K562 (cell line): ENCODE results near the gene VAMP4. TPM values are rescaled to one million over a fixed set of nuclear protein-coding genes. Genes with fewer than 3 reads are reported as not detected.

Experiments used
- ATAC-seq: fragments of 200-7000 bp; cut with Tn5 transposase; 3 replicates; pipeline ENCODE4 v1.9.1; 2020; ENCODE audit warnings: moderate library complexity
- BruUV-seq: library from RNA; stranded (reverse); fragments of 400-500 nt; replicated peaks from 2 replicates; lab custom pipeline; 2021; lab: Mats Ljungman, UMichigan
- CTCF ChIA-PET: fragments of 300-600 bp; formaldehyde crosslinking; extraction: SDS; loops from one replicate; lab custom pipeline; 2021; ENCODE audit warnings: low intra/inter-chr PET ratio; lab: Yijun Ruan, JAX
- POLR2A ChIA-PET: fragments of 300-600, 350-650 bp; sonication (Branson Sonifier 250); formaldehyde crosslinking; extraction: SDS; loops from one replicate; lab custom pipeline; 2021; ENCODE audit warnings: antibody characterized with exemption, inconsistent platforms; lab: Yijun Ruan, JAX
- DNase-seq, 4 experiments: peaks; one replicate each; pipeline versions ENCODE4 v3.0.0 to v3.0.0-alpha.2; 2011 to 2018; ENCODE audit warnings: low spot score in 3 of 4, mixed read lengths in 3 of 4; ENCODE audit errors: extremely low read depth in 1 of 4
- FAIRE-seq: peaks from 2 replicates; lab custom pipeline; 2011; peaks lifted over from hg19 to GRCh38; lab: Jason Lieb, UNC
- H2AFZ ChIP-seq: 2 replicates; pipeline ENCODE4 v1.6.0; 2011; ENCODE audit warnings: low read depth, low read length, control low read depth, inconsistent platforms
- H3K27ac ChIP-seq: fragments of 200-600 bp; 3 replicates; pipeline ENCODE4 v1.8.0; 2011; ENCODE audit warnings: low read depth, mild to moderate bottlenecking, control low read depth, inconsistent platforms, low read length, moderate library complexity, mixed read lengths; ENCODE audit errors: extremely low read depth
- H3K27me3 ChIP-seq, 2 experiments: fragments of 300-600 bp in 1 of 2; 2 replicates in 1 of 2; 3 replicates in 1 of 2; pipeline versions ENCODE4 v1.6.0 to v1.8.0; 2011; ENCODE audit warnings: inconsistent platforms in 2 of 2, low read length in 2 of 2, mild to moderate bottlenecking in 1 of 2, mixed read lengths in 1 of 2, moderate library complexity in 1 of 2; ENCODE audit not compliant: control insufficient read depth in 2 of 2, insufficient read depth in 2 of 2
- H3K36me3 ChIP-seq: fragments of 300-600 bp; 3 replicates; pipeline ENCODE4 v1.8.0; 2011; ENCODE audit warnings: mild to moderate bottlenecking, low read length, inconsistent platforms; ENCODE audit not compliant: control insufficient read depth, insufficient read depth
- H3K4me1 ChIP-seq, 2 experiments: fragments of 200-600 bp in 1 of 2; replicated peaks in 1 of 2; 2 replicates in 1 of 2; 3 replicates in 1 of 2; pipeline versions ENCODE4 v1.5.1 to v1.8.0; 2011; ENCODE audit warnings: inconsistent platforms in 2 of 2, low read length in 2 of 2, mild to moderate bottlenecking in 1 of 2, mixed read lengths in 1 of 2, moderate library complexity in 1 of 2; ENCODE audit not compliant: control insufficient read depth in 2 of 2, insufficient read depth in 2 of 2
- H3K4me2 ChIP-seq: 2 replicates; pipeline ENCODE4 v1.6.1; 2011; ENCODE audit warnings: low read length, control low read depth, inconsistent platforms, mixed read lengths; ENCODE audit not compliant: insufficient read depth
- H3K4me3 ChIP-seq: fragments of 200-600 bp; sonication (generic), shearing (Covaris generic); 2 replicates; pipeline ENCODE4 v1.5.1; 2016; ENCODE audit warnings: control low read depth, inconsistent platforms
- H3K79me2 ChIP-seq: fragments of 200-600 bp; 3 replicates; pipeline ENCODE4 v1.8.0; 2011; ENCODE audit warnings: low read length, inconsistent platforms; ENCODE audit not compliant: control insufficient read depth, insufficient read depth
- H3K9ac ChIP-seq, 2 experiments: 2 replicates each; pipeline versions ENCODE4 v1.6.0 to v1.6.1; 2011; ENCODE audit warnings: low read depth in 2 of 2, low read length in 2 of 2, control low read depth in 1 of 2, inconsistent platforms in 1 of 2, mild to moderate bottlenecking in 1 of 2, mixed read lengths in 1 of 2; ENCODE audit not compliant: insufficient read depth in 1 of 2
- H3K9me1 ChIP-seq: one replicate; pipeline ENCODE4 v1.6.0; 2011; ENCODE audit warnings: inconsistent platforms, mild to moderate bottlenecking, low read length, moderate library complexity; ENCODE audit not compliant: control insufficient read depth, insufficient read depth
- H3K9me3 ChIP-seq: replicated peaks from 2 replicates; pipeline ENCODE4 v1.5.1; 2011; ENCODE audit warnings: low read depth, low read length, inconsistent platforms; ENCODE audit not compliant: control insufficient read depth, insufficient read depth
- H4K20me1 ChIP-seq: replicated peaks from 2 replicates; pipeline ENCODE4 v1.6.1; 2011; ENCODE audit warnings: low read length, inconsistent platforms, mixed read lengths; ENCODE audit not compliant: control insufficient read depth, insufficient read depth
- DMBX1 ChIP-seq: fragments of 250-450 bp; sonication (Bioruptor Pico); IDR thresholded peaks from 2 replicates; pipeline ENCODE4 v1.8.0; 2022; ENCODE audit warnings: inconsistent platforms, mild to moderate bottlenecking, moderate library complexity, borderline replicate concordance
- HIVEP1 ChIP-seq: fragments of 250-450 bp; sonication (Bioruptor Pico); IDR thresholded peaks from 2 replicates; pipeline ENCODE4 v1.4.0; 2020; ENCODE audit warnings: mild to moderate bottlenecking
- HMG20B ChIP-seq: fragments of 250-450 bp; sonication (Bioruptor Pico); IDR thresholded peaks from 2 replicates; pipeline ENCODE4 v1.5.0; 2021; ENCODE audit warnings: mild to moderate bottlenecking
- JUND ChIP-seq, 2 experiments: IDR thresholded peaks; 2 replicates in 1 of 2; 3 replicates in 1 of 2; pipeline ENCODE4 v1.6.1; 2011; ENCODE audit warnings: borderline replicate concordance in 2 of 2, low read depth in 2 of 2, low read length in 2 of 2, improper control_type of control experiment in 1 of 2, missing biosample characterization in 1 of 2, missing genetic modification characterization in 1 of 2, missing genetic modification reagents in 1 of 2
- KDM1A ChIP-seq, 2 experiments: fragments of 450-650 bp; IDR thresholded peaks; 2 replicates each; pipeline ENCODE4 v1.6.1; 2016; ENCODE audit warnings: mild to moderate bottlenecking in 2 of 2
- MTA1 ChIP-seq: fragments of 450-650 bp; IDR thresholded peaks from 2 replicates; pipeline ENCODE4 v1.6.1; 2017; ENCODE audit warnings: borderline replicate concordance
- NFATC3 ChIP-seq: fragments of 450-650 bp; IDR thresholded peaks from 2 replicates; pipeline ENCODE4 v1.6.1; 2017; ENCODE audit warnings: mild to moderate bottlenecking
- TRIM28 ChIP-seq: fragments of 450-650 bp; IDR thresholded peaks from 2 replicates; pipeline ENCODE4 v1.6.1; 2017
- XRCC3 ChIP-seq: fragments of 450-650 bp; IDR thresholded peaks from 2 replicates; pipeline ENCODE4 v1.6.1; 2017; ENCODE audit warnings: mild to moderate bottlenecking, moderate library complexity
- ZNF184 ChIP-seq: sonication (generic); formaldehyde crosslinking; IDR thresholded peaks from 2 replicates; pipeline ENCODE4 v1.5.0; 2020; ENCODE audit warnings: missing genetic modification reagents
- ZNF253 ChIP-seq: fragments of 250-450 bp; sonication (Bioruptor Pico); conservative IDR thresholded peaks from 2 replicates; pipeline ENCODE4 v1.6.1; 2021; ENCODE audit warnings: mild to moderate bottlenecking
- ZNF551 ChIP-seq: fragments of 250-450 bp; sonication (Bioruptor Pico); IDR thresholded peaks from 2 replicates; pipeline ENCODE4 v1.5.0; 2021; ENCODE audit warnings: mild to moderate bottlenecking, moderate library complexity
- WGBS: fragments of 100-300 bp; shearing (Covaris generic); methylation state at CpG from one replicate; pipeline ENCODE4 v1.1.6; 2016; ENCODE audit warnings: low coverage, mixed read lengths; ENCODE audit not compliant: insufficient coverage; ENCODE audit errors: missing lambda C conversion rate; 5-methylcytosine and 5-hydroxymethylcytosine counted together
- in situ Hi-C: fragments of 300-500 bp; cut with MboI; formaldehyde crosslinking; loops from 4 replicates; pipeline ENCODE4 v1.15.0; 2018; ENCODE audit warnings: inconsistent platforms, mixed read lengths
- intact Hi-C: fragments of 100-400 bp; cut with micrococcal nuclease; formaldehyde crosslinking; loops from 2 replicates; pipeline ENCODE4 v1.14.2; 2022
- polyA plus RNA-seq, 8 experiments: library from polyadenylated mRNA; depleted of rRNA in 4 of 8; stranded (reverse) in 5 of 8; unstranded in 3 of 8; fragments of >200 nt; fragmentation: Nextera tagmentation in 2 of 8; fragmentation: Illumina TruSeq in 1 of 8; extraction: Ambion mirVana in 2 of 8; extraction: Trizol in 1 of 8; gene quantifications; 2 replicates each; pipeline versions ENCODE4 v1.2.1 to v1.2.3, GENCODE V29; 2011 to 2014; ENCODE audit warnings: inconsistent platforms in 1 of 8, missing spikeins in 1 of 8
- total RNA-seq, 7 experiments: library from RNA; depleted of rRNA in 6 of 7; stranded (reverse); fragments of >200 nt in 6 of 7; fragmentation: Illumina TruSeq in 2 of 7; extraction: Trizol in 2 of 7; gene quantifications; 2 replicates each; pipeline versions ENCODE4 v1.2.1 to v1.2.3, GENCODE V29; 2011 to 2021; ENCODE audit warnings: low replicate concordance in 1 of 7
- TF ChIP-seq, protein P1 (sequence below), 2 experiments: fragments of 450-650 bp in 1 of 2; IDR thresholded peaks; 2 replicates each; pipeline ENCODE4 v1.6.1; 2011 to 2017; ENCODE audit warnings: low read depth in 2 of 2, antibody characterized with exemption in 1 of 2, borderline replicate concordance in 1 of 2, low read length in 1 of 2, mild to moderate bottlenecking in 1 of 2, mixed read lengths in 1 of 2; ENCODE audit not compliant: control insufficient read depth in 1 of 2

The VAMP4 gene
- total and polyA plus RNA-seq, 9 of the 15 experiments (the other 6 are each of a cell fraction or from before 2014, with no cell fraction given): 3.3 to 21.4 (median 11.9) TPM

DNA sequence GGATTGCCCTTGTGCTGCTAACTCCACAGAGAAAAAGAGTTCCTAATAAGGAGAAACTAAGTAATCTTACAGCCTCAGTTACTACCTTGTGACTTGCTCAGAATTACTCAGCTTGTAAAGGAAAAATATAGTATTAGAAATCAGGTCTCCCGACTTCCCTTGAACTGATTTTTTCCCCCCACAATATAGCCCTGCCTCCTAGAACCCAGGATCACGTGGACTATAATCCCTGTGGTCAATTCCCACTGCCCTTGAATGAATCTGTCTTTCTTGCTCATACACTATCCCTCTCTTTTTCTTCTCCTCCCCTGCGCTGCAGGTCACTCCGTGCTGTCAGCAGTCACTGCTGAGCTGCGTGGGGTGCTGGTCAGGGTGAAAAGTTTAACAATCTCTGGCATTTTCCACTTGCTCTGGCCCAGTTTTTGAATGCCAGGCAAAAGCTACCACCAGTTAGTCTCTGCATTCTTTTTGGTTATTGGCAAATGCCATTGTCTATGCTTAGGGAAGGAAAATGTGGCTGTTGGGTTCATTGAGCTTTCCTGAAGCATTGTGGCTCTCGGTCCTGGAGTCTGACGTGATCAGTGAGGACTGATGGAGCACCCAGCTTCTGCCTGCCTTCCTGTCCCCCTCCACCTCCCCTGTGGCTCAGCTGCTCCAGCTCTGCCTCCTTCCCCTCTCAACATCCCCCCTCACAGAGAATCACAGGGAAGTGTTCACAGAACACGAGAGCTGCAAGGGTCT, 87.5 kb downstream of the VAMP4 start:
- no peak for FAIRE-seq

DNA sequence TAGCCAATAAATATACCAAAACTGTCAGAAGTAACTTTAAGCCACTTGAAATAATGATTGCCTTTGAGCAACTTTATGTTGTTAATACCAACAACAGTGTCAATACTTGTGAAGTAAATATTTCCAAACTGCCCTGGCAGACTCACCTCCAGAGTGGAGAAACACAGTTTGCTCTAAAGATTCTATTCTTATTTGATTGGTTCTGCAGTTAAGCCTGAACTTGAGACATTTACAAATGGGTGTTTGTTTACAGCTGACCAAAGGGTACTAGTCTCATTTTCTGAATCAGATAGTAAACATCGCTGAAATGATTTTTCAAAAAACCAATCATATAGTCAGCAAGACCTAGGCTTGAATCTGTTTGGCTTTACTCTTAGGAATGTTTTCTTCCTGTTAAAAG, 88.1 kb downstream of the VAMP4 start:
- ChIA-PET CTCF (no interaction called here), POLR2A (interaction anchor here (1.3 to 1.5 kb wide), 2 partner anchors 9 to 10 kb away, joined by 4 to 6 read pairs; no protein-coding TSS in a partner anchor)
- H3K4me3 ChIP-seq: no peak overlapping the region
- no peaks in the 10 kb centered on the region for H3K9me3 ChIP-seq
- in situ Hi-C loops: no loop called here
- no peak overlapping the region for H3K27ac ChIP-seq
- no peaks in the 10 kb centered on the region for H3K36me3 ChIP-seq
- no peak for ATAC-seq
- H2AFZ ChIP-seq: no peak overlapping the region
- intact Hi-C loops: loop anchor here (10.0 kb wide), 1 partner anchor 741 kb away; no protein-coding TSS in a partner anchor
- H3K9me1 ChIP-seq: no peaks in the 10 kb centered on the region
- FAIRE-seq: no peak
- H3K79me2 ChIP-seq: no peaks in the 10 kb centered on the region
- BruUV-seq: no TSS peak
- peaks cover 0 to 9% of the 10 kb centered on the region in 2 experiments; a peak in 2 of 5 replicates for H3K4me1 ChIP-seq
- peaks cover 28 to 30% of the 10 kb centered on the region in 2 experiments for H3K27me3 ChIP-seq
- no peak overlapping the region for H3K9ac ChIP-seq
- no peak for DNase-seq
- H3K4me2 ChIP-seq: no peak overlapping the region
- no peaks in the 10 kb centered on the region for H4K20me1 ChIP-seq
- 0% methylated on average over 1 of the region's 1 CpG for WGBS
- TF ChIP-seq ZNF184 (CRISPR knock-in tag): no peak
- no peak for TF ChIP-seq DMBX1 (CRISPR knock-in tag)
- TF ChIP-seq, protein P1, sequence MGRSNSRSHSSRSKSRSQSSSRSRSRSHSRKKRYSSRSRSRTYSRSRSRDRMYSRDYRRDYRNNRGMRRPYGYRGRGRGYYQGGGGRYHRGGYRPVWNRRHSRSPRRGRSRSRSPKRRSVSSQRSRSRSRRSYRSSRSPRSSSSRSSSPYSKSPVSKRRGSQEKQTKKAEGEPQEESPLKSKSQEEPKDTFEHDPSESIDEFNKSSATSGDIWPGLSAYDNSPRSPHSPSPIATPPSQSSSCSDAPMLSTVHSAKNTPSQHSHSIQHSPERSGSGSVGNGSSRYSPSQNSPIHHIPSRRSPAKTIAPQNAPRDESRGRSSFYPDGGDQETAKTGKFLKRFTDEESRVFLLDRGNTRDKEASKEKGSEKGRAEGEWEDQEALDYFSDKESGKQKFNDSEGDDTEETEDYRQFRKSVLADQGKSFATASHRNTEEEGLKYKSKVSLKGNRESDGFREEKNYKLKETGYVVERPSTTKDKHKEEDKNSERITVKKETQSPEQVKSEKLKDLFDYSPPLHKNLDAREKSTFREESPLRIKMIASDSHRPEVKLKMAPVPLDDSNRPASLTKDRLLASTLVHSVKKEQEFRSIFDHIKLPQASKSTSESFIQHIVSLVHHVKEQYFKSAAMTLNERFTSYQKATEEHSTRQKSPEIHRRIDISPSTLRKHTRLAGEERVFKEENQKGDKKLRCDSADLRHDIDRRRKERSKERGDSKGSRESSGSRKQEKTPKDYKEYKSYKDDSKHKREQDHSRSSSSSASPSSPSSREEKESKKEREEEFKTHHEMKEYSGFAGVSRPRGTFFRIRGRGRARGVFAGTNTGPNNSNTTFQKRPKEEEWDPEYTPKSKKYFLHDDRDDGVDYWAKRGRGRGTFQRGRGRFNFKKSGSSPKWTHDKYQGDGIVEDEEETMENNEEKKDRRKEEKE (IDR thresholded peaks at IDR 0.05; ENCODE audit: borderline replicate concordance in 1 of 2, control insufficient read depth in 1 of 2, low read depth in 2 of 2, low read length in 1 of 2): no peak
- TF ChIP-seq NFATC3: no peak
- no peak for TF ChIP-seq XRCC3
- TF ChIP-seq MTA1: no peak
- TF ChIP-seq HMG20B (CRISPR knock-in tag): no peak
- TF ChIP-seq HIVEP1 (CRISPR knock-in tag): no peak
- TF ChIP-seq JUND (IDR thresholded peaks at IDR 0.05; ENCODE audit: borderline replicate concordance, low read depth, low read length): no peak
- no peak for TF ChIP-seq JUND (tag; IDR thresholded peaks at IDR 0.05; ENCODE audit: borderline replicate concordance, low read depth, low read length)

More for the DNA sequence above, 87.5 kb downstream of the VAMP4 start:
- ChIA-PET CTCF (no interaction called here), POLR2A (interaction anchor here (0.6 to 1.9 kb wide), 7 partner anchors 10 to 257 kb away, joined by 3 to 11 read pairs (median 4); no protein-coding TSS in a partner anchor)
- TF ChIP-seq ZNF253 (no peak), ZNF551 (CRISPR knock-in tag) (no peak), KDM1A (IDR thresholded peaks at IDR 0.05) (0 out of 4 replicates have a peak, but pooled peaks of 1 of the 2 experiments have one; percentile 9), TRIM28 (no peak)
- H3K4me1 ChIP-seq: peaks cover 0 to 9% of the 10 kb centered on the region in 2 experiments; a peak in 2 of 5 replicates
- no peaks in the 10 kb centered on the region for H3K79me2 ChIP-seq
- ATAC-seq (no peak; the same call in 2 of the 3 replicates), DNase-seq (no peak)
- H2AFZ ChIP-seq: no peak overlapping the region
- no peaks in the 10 kb centered on the region for H3K9me1 ChIP-seq
- no peak overlapping the region for H3K27ac ChIP-seq
- in situ Hi-C loops (no loop called here), intact Hi-C loops (loop anchor here (10.0 kb wide), 1 partner anchor 740 kb away; no protein-coding TSS in a partner anchor)
- no TSS peak for BruUV-seq
- H3K4me2 ChIP-seq: no peak overlapping the region
- no peaks in the 10 kb centered on the region for H3K36me3 ChIP-seq
- 2% methylated on average over 8 of the region's 8 CpGs for WGBS
- no peak overlapping the region for H3K9ac ChIP-seq
- peaks cover 28% of the 10 kb centered on the region in 2 experiments for H3K27me3 ChIP-seq
- H4K20me1 ChIP-seq: no peaks in the 10 kb centered on the region
- no peak overlapping the region for H3K4me3 ChIP-seq
- no peaks in the 10 kb centered on the region for H3K9me3 ChIP-seq
